Esophagus muscularis mucosa (tissue), 3 donors: ENCODE data around the gene EBF4.

Source experiments
- POLR2A ChIP-seq: fragments of 450-650 bp; IDR thresholded peaks from one replicate; pipeline ENCODE4 v1.6.1; 2017; ENCODE audit warnings: antibody characterized with exemption, moderate library complexity, mild to moderate bottlenecking, low read depth
- POLR2AphosphoS5 ChIP-seq, 2 donors: sonication (generic); formaldehyde crosslinking; IDR thresholded peaks; one replicate each; pipeline ENCODE4 v1.6.1; 2017; ENCODE audit warnings: antibody characterized with exemption in 2 of 2
- TF ChIP-seq, protein P1 (sequence below), 3 experiments: fragments of 200-600 bp in 2 of 3; fragments of 450-650 bp in 1 of 3; sonication (generic) in 2 of 3; IDR thresholded peaks; one replicate each; pipeline ENCODE4 v1.5.1; 2017 to 2019; ENCODE audit warnings: antibody characterized with exemption in 3 of 3, mild to moderate bottlenecking in 2 of 3, moderate library complexity in 1 of 3

DNA sequence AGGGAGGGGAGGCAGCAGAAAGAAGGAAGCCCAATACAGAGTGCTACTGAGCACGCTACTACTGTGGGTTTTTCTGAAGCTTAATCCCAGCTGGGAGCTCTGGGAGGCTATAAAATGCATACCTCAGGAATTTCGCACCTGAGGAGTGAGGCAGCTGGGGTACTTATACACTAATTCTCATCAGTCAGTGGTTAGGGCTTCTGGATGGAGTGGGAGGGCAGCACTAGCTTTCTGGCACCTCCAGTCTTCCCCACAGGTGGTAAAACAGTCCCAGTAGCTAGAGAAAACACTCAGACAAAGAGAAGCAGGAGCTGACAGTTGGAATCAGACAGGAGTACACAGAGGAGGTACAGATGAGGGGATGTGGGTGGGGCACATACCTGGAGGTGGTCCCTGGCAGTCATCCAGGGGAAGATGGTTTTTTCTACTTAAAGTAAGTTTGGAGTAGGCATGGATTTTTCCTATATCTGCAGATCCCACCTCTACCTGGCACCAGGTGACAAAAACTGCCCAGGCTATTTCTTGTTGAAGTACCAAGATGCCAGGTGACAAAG is 70.1 kb downstream of the EBF4 start:
- TF ChIP-seq, protein P1, sequence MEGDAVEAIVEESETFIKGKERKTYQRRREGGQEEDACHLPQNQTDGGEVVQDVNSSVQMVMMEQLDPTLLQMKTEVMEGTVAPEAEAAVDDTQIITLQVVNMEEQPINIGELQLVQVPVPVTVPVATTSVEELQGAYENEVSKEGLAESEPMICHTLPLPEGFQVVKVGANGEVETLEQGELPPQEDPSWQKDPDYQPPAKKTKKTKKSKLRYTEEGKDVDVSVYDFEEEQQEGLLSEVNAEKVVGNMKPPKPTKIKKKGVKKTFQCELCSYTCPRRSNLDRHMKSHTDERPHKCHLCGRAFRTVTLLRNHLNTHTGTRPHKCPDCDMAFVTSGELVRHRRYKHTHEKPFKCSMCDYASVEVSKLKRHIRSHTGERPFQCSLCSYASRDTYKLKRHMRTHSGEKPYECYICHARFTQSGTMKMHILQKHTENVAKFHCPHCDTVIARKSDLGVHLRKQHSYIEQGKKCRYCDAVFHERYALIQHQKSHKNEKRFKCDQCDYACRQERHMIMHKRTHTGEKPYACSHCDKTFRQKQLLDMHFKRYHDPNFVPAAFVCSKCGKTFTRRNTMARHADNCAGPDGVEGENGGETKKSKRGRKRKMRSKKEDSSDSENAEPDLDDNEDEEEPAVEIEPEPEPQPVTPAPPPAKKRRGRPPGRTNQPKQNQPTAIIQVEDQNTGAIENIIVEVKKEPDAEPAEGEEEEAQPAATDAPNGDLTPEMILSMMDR (IDR thresholded peaks at IDR 0.05): no peak
- TF ChIP-seq POLR2A (no peak), POLR2AphosphoS5 (IDR thresholded peaks at IDR 0.05) (no peak)
